Epithelial cell of esophagus (primary cell): ENCODE data around the gene PRMT9.
A peak's percentile ranks its signal among the peaks of the same experiment; 100 is the strongest.

Experiments used
- DNase-seq: peaks from one replicate; pipeline ENCODE4 v3.0.0; 2010; ENCODE audit warnings: low read depth
- H3K4me3 ChIP-seq: 2 replicates; pipeline ENCODE4 v1.5.1; 2011; ENCODE audit warnings: mild to moderate bottlenecking, low read length, control low read depth
- CTCF ChIP-seq: IDR thresholded peaks from 2 replicates; pipeline ENCODE4 v1.5.1; 2011; ENCODE audit warnings: low read depth, mild to moderate bottlenecking, low read length, control low read depth, inconsistent platforms; ENCODE audit not compliant: insufficient read depth; ENCODE audit errors: missing control alignments

PRMT9 gene

GRCh38 chr4:147683717-147684700 is at the start of gene PRMT9:
Gene PRMT9, minus strand, starts transcription at chr4:147684163. Its CDS starts 176 bp downstream, at chr4:147683987.
- peak; percentile 89 for DNase-seq
- TF ChIP-seq CTCF, result no peak
- H3K4me3 ChIP-seq, result peak within 1 kb of the TSS; percentile 87

DNA sequence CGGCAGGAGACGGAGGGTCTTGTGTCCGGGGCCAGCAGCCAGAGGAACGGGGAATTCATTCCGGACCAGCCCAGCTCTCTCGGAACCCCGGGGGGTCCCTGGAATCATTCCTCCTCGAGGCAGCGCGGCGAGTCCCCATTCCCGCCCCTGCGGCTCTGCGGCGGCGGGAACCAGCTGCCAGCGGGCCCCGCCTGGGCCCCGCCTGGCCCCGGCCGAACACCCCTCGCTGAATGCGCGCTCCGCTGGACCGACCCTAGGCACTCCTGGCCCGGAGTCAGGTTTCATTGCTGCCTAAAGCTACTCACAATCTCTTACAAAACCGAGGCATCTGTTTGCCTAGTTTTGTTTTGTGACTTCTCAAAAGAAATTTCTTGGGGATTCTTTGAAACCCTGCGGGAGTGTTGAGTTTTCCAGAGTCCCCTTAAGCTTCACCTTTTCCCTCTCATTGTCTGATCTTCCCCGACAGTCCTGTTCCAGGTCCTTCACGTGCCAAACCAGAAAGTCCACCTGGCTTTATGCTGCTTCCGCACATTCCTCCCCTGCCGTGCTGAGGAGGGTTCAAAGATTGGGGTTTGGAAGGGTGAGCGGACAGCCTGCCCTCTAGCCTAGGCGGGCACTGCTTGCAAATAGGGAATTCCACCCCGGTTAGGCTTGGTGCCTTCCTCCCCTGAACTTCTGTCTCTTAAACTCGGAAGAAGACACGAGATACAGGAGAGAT is 48.7 kb upstream of the PRMT9 start:
- DNase-seq, result peak; percentile 34
- peak overlapping the region; percentile 81 for H3K4me3 ChIP-seq
- no peak for TF ChIP-seq CTCF

- H3K4me3 ChIP-seq, result peak within 1 kb of the TSS; percentile 81
- no peak for TF ChIP-seq CTCF
- peak; percentile 85 for DNase-seq
Measured at GRCh38 chr4:147731580-147732517, 47.9 kb upstream of the PRMT9 start, which contains the start of gene ARHGAP10. Gene ARHGAP10, plus strand, starts transcription at chr4:147732088. Its CDS starts 214 bp downstream, at chr4:147732302.

DNA sequence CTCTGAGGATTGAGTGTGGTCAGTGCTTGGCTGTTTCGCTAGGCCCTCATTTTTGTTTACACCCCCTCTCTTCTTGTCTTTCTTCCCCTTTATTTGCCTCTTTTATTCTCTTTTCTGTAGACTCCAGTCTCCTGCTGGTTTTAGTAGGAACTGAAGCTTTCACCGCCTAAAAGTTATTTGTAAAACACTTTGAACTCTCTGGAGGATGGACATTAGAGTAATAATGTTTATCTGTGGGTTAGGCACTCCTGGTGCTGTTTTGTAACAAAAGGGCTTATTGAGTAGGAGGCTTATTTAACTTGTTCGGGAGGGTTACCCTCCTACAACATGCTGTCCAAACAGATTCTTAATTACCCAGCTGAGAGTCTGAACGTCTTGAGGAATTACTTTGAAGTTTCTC is 46.4 kb upstream of the PRMT9 start:
- H3K4me3 ChIP-seq, result no peak overlapping the region
- DNase-seq, result no peak
- TF ChIP-seq CTCF, result no peak

DNA sequence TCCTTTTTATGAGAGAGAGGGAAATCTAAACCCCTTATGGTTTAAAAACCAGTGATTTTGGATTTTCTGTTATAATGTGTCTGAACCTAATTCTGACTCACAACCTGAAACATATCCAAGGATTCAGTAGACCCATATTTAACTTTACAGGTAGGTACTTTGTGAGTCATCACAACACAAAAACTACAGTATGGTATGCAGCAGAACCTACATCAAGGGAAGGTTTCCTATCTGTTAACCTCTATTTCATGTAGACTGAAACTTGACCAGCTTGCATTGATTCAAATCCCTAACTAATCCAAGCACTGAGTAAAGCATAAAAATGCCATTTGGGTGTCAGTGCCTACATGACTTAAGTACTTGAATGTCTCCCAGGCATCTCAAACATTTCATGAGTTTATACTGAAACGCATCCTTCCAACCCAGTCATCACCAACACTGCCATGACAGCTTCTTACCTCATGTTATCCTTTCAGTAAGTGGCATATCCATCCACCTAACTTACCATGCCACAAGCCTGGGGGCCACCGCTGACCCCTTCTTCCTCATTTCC is 43.6 kb upstream of the PRMT9 start:
- no peak overlapping the region for H3K4me3 ChIP-seq
- peak; percentile 62 for DNase-seq
- TF ChIP-seq CTCF, result no peak

DNA sequence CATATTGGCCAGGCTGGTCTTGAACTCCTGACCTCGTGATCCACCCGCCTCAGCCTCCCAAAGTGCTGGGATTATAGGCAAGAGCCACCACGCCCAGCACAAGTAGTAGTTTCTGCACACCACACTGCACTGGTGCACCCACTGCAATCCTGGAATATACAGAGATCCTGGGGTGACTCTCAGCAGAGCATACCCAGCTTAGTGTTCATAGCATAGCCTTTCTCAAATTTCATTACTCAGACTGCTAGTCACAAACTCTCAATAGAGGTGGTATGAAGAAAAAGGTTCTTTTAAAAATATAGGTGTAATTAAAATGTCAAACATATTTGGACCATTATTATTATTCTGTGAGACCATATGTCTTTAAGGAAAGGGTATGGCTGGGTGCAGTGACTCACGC is 41.7 kb upstream of the PRMT9 start:
- no peak for TF ChIP-seq CTCF
- peak; percentile 47 for DNase-seq
- no peak overlapping the region for H3K4me3 ChIP-seq
